GM12878 (cell line): ENCODE results near the gene DDX24. TPM values are rescaled to one million over a fixed set of nuclear protein-coding genes. Genes with fewer than 3 reads are reported as not detected.

Experiments used
- ATAC-seq: fragments of 200-7000 bp; cut with Tn5 transposase; 3 replicates; pipeline ENCODE4 v1.9.1; 2020; ENCODE audit warnings: mild to moderate bottlenecking, moderate library complexity
- BruUV-seq: library from RNA; stranded (reverse); fragments of 400-500 nt; replicated peaks from 2 replicates; lab custom pipeline; 2021; lab: Mats Ljungman, UMichigan
- CTCF ChIA-PET: fragments of 300-600 bp; sonication (Branson Sonifier 250); formaldehyde crosslinking; extraction: SDS; loops from one replicate; lab custom pipeline; 2021; ENCODE audit warnings: inconsistent platforms; lab: Yijun Ruan, JAX
- POLR2A ChIA-PET: fragments of 350-600 bp; formaldehyde crosslinking; extraction: SDS; loops from one replicate; lab custom pipeline; 2021; ENCODE audit warnings: inconsistent platforms; lab: Charles Lee
- RAD21 ChIA-PET: fragments of 300-600 bp; sonication (Branson Sonifier 250); formaldehyde crosslinking; loops from one replicate; lab custom pipeline; 2023; ENCODE audit warnings: antibody characterized with exemption; ENCODE audit not compliant: unreplicated experiment; lab: Charles Lee
- SMC1A ChIA-PET: fragments of 300-600 bp; sonication (Branson Sonifier 250); formaldehyde crosslinking; loops from one replicate; lab custom pipeline; 2023; ENCODE audit not compliant: unreplicated experiment, uncharacterized antibody; lab: Charles Lee
- DNase-seq: peaks from one replicate; pipeline ENCODE4 v3.0.0-alpha.2; 2011; ENCODE audit warnings: low read depth, low spot score
- FAIRE-seq: peaks from 3 replicates; lab custom pipeline; 2011; peaks lifted over from hg19 to GRCh38; lab: Jason Lieb, UNC
- H2AFZ ChIP-seq: 2 replicates; pipeline ENCODE4 v1.6.0; 2011; ENCODE audit warnings: low read depth, low read length, control low read depth; ENCODE audit not compliant: control insufficient read depth
- H3K27ac ChIP-seq: 2 replicates; pipeline ENCODE4 v1.5.1; 2011; ENCODE audit warnings: control low read depth; ENCODE audit not compliant: control insufficient read depth, insufficient read depth
- H3K27me3 ChIP-seq, 2 experiments: replicated peaks in 1 of 2; 2 replicates each; pipeline versions ENCODE4 v1.6.0 to v1.6.1; 2011; ENCODE audit warnings: low read length in 1 of 2; ENCODE audit not compliant: control insufficient read depth in 2 of 2, insufficient read depth in 2 of 2
- H3K36me3 ChIP-seq, 2 experiments: 2 replicates each; pipeline ENCODE4 v1.5.1; 2011; ENCODE audit warnings: low read length in 1 of 2; ENCODE audit not compliant: control insufficient read depth in 2 of 2, insufficient read depth in 2 of 2
- H3K4me1 ChIP-seq: 2 replicates; pipeline ENCODE4 v1.6.1; 2011; ENCODE audit warnings: mild to moderate bottlenecking, low read length, moderate library complexity, mixed read lengths; ENCODE audit not compliant: control insufficient read depth, insufficient read depth
- H3K4me2 ChIP-seq: 2 replicates; pipeline ENCODE4 v1.6.0; 2011; ENCODE audit warnings: control low read depth; ENCODE audit not compliant: control insufficient read depth, insufficient read depth
- H3K4me3 ChIP-seq: fragments of 200-600 bp; sonication (generic); 2 replicates; pipeline ENCODE4 v1.5.1; 2016
- H3K79me2 ChIP-seq: 2 replicates; pipeline ENCODE4 v1.6.0; 2011; ENCODE audit warnings: low read length; ENCODE audit not compliant: control insufficient read depth, insufficient read depth
- H3K9ac ChIP-seq: 2 replicates; pipeline ENCODE4 v1.8.0; 2011; ENCODE audit warnings: low read length, control low read depth, mixed read lengths; ENCODE audit not compliant: control insufficient read depth, insufficient read depth
- H3K9me3 ChIP-seq: replicated peaks from 3 replicates; pipeline ENCODE4 v1.5.1; 2011; ENCODE audit warnings: mild to moderate bottlenecking, low read length; ENCODE audit not compliant: control insufficient read depth, insufficient read depth
- H4K20me1 ChIP-seq: 2 replicates; pipeline ENCODE4 v1.6.0; 2011; ENCODE audit not compliant: control insufficient read depth, insufficient read depth
- CBX5 ChIP-seq: sonication (generic); IDR thresholded peaks from 2 replicates; pipeline ENCODE4 v1.6.1; 2016; ENCODE audit warnings: low read depth, moderate library complexity, mild to moderate bottlenecking, inconsistent platforms
- E2F4 ChIP-seq: IDR thresholded peaks from 2 replicates; pipeline ENCODE4 v1.6.1; 2012; ENCODE audit warnings: low read depth, low read length, improper control_type of control experiment
- EZH2 ChIP-seq: IDR thresholded peaks from 2 replicates; pipeline ENCODE4 v1.6.1; 2012; ENCODE audit warnings: low read depth, mild to moderate bottlenecking, control low read depth, inconsistent platforms, low read length, borderline replicate concordance; ENCODE audit not compliant: control insufficient read depth
- IRF5 ChIP-seq: fragments of 450-650 bp; IDR thresholded peaks from 2 replicates; pipeline ENCODE4 v1.6.1; 2017; ENCODE audit warnings: borderline replicate concordance
- JUND ChIP-seq: IDR thresholded peaks from 2 replicates; pipeline ENCODE4 v1.6.1; 2012; ENCODE audit warnings: low read depth, mild to moderate bottlenecking, low read length, improper control_type of control experiment, moderate library complexity
- PKNOX1 ChIP-seq: fragments of 450-650 bp; IDR thresholded peaks from 2 replicates; pipeline ENCODE4 v1.6.1; 2016; ENCODE audit warnings: mild to moderate bottlenecking
- POU2F2 ChIP-seq: IDR thresholded peaks from 3 replicates; pipeline ENCODE4 v1.6.1; 2011; ENCODE audit warnings: low read depth, mild to moderate bottlenecking, low read length, borderline replicate concordance
- SUZ12 ChIP-seq: fragments of 200-600 bp; sonication (generic); IDR thresholded peaks from one replicate; pipeline ENCODE4 v1.6.1; 2018; ENCODE audit warnings: antibody characterized with exemption, mild to moderate bottlenecking; ENCODE audit not compliant: unreplicated experiment
- TAF1 ChIP-seq: IDR thresholded peaks from 2 replicates; pipeline ENCODE4 v1.6.1; 2011; ENCODE audit warnings: mild to moderate bottlenecking, low read depth, low read length, borderline replicate concordance
- TCF3 ChIP-seq: IDR thresholded peaks from 2 replicates; pipeline ENCODE4 v1.6.1; 2012; ENCODE audit warnings: low read depth, mild to moderate bottlenecking, low read length, borderline replicate concordance; ENCODE audit not compliant: insufficient read depth
- WGBS: methylation state at CpG from one replicate; pipeline ENCODE4 v1.1.6; 2016; ENCODE audit warnings: low lambda C conversion rate; ENCODE audit not compliant: insufficient replicate concordance, insufficient coverage; ENCODE audit errors: missing lambda C conversion rate; 5-methylcytosine and 5-hydroxymethylcytosine counted together
- in situ Hi-C: fragments of 300-500 bp; cut with MboI; formaldehyde crosslinking; loops from 9 replicates; pipeline ENCODE4 v1.14.3; 2018; ENCODE audit warnings: mixed read lengths
- intact Hi-C: fragments of 100-400 bp; cut with micrococcal nuclease; formaldehyde crosslinking; loops from one replicate; pipeline ENCODE4 v1.14.2; 2022; ENCODE audit not compliant: unreplicated experiment
- polyA plus RNA-seq, 11 experiments: library from polyadenylated mRNA; depleted of rRNA in 4 of 11; unstranded in 6 of 11; stranded (reverse) in 5 of 11; fragments of >200 nt; fragmentation: Nextera tagmentation in 4 of 11; fragmentation: Illumina TruSeq in 1 of 11; extraction: Ambion mirVana in 4 of 11; extraction: Trizol in 1 of 11; gene quantifications; 1 replicate in 1 of 11; 2 replicates in 10 of 11; pipeline versions ENCODE4 v1.2.1 to v1.2.3, GENCODE V29; 2011 to 2016; ENCODE audit warnings: inconsistent platforms in 2 of 11, missing spikeins in 2 of 11, low read depth in 1 of 11
- total RNA-seq, 4 experiments: library from RNA; depleted of rRNA in 3 of 4; stranded (reverse); fragments of >200 nt in 3 of 4; fragmentation: Illumina TruSeq in 1 of 4; extraction: Trizol in 1 of 4; gene quantifications; 2 replicates each; pipeline versions ENCODE4 v1.2.1 to v1.2.3, GENCODE V29; 2013 to 2021

DDX24 gene
- total and polyA plus RNA-seq, 10 of the 15 experiments (the other 5 are each of a cell fraction or from before 2014, with no cell fraction given): 137 to 266 (median 184) TPM

- intact Hi-C loops: no loop called here
- SMC1A ChIA-PET: interaction anchor here (1.0 to 4.8 kb wide), 4 partner anchors 10 to 99 kb away, joined by 3 to 26 read pairs (median 8); partner anchors contain the start of gene IFI27L2
- CTCF ChIA-PET: interaction anchor here (0.9 to 8.5 kb wide), 8 partner anchors 11 to 383 kb away, joined by 3 to 221 read pairs (median 22); no protein-coding TSS in a partner anchor
Measured at GRCh38 chr14:94037954-94038353, 43.0 kb downstream of the DDX24 start.

More at GRCh38 chr14:94037954-94038353, 43.0 kb downstream of the DDX24 start:
- Histone ChIP-seq H3K4me1 (no peaks in the 10 kb centered on the region), H3K9me3 (no peaks in the 10 kb centered on the region), H3K9ac (no peak overlapping the region), H3K4me3 (no peak overlapping the region), H2AFZ (no peak overlapping the region), H3K36me3 (no peaks in the 10 kb centered on the region), H3K79me2 (no peaks in the 10 kb centered on the region), H3K4me2 (no peak overlapping the region), H4K20me1 (no peaks in the 10 kb centered on the region), H3K27me3 (0 out of 4 replicates have a peak, but pooled peaks cover 0 to 5% of the 10 kb centered on the region in 2 experiments), H3K27ac (no peak overlapping the region)
- BruUV-seq: no TSS peak
- whole genome bisulfite sequencing: 24% methylated on average over 9 of the region's 9 CpGs
- in situ Hi-C loops: loop anchor here (5.0 kb wide), 2 partner anchors 99 to 144 kb away; no protein-coding TSS in a partner anchor
- no peak for FAIRE-seq
- ATAC-seq: no peak
- POLR2A ChIA-PET: no interaction called here
- RAD21 ChIA-PET: interaction anchor here (0.8 to 5.1 kb wide), 2 partner anchors 91 to 99 kb away, joined by 3 to 82 read pairs; partner anchors contain the start of gene IFI27L2
- TF ChIP-seq JUND (no peak), SUZ12 (no peak), TAF1 (no peak), POU2F2 (no peak), CBX5 (no peak), IRF5 (no peak), TCF3 (no peak), PKNOX1 (no peak), E2F4 (no peak), EZH2 (no peak)
- DNase-seq: no peak
